Dermis blood vessel endothelial cell (primary cell): ENCODE results near the gene MYOF. TPM values are rescaled to one million over a fixed set of nuclear protein-coding genes. Genes with fewer than 3 reads are reported as not detected.

ENCODE experiments used
- DNase-seq: peaks from one replicate; pipeline ENCODE4 v3.0.0; 2010
- total RNA-seq: library from RNA; depleted of rRNA; stranded (reverse); fragments of >200 nt; gene quantifications from 2 replicates; pipeline ENCODE4 v1.2.3, GENCODE V29; 2014

MYOF gene
- 190 and 467 TPM in 2 replicates for total RNA-seq

- DNase-seq: peak; percentile 91
Observed at GRCh38 chr10:93482145-93482834, at the start of gene MYOF. Gene MYOF (minus strand): TSS chr10:93482334. CDS start chr10:93482194, 140 bp downstream.

- DNase-seq: no peak
Observed at GRCh38 chr10:93518531-93518930, 36.4 kb upstream of the MYOF start.

GRCh38 chr10:93516006-93516380, 33.9 kb upstream of the MYOF start:
- DNase-seq: no peak

- peak; percentile 70 for DNase-seq
Observed at GRCh38 chr10:93515071-93516005, 33.2 kb upstream of the MYOF start.

- no peak for DNase-seq
Observed at GRCh38 chr10:93514521-93514920, 32.4 kb upstream of the MYOF start.

DNA sequence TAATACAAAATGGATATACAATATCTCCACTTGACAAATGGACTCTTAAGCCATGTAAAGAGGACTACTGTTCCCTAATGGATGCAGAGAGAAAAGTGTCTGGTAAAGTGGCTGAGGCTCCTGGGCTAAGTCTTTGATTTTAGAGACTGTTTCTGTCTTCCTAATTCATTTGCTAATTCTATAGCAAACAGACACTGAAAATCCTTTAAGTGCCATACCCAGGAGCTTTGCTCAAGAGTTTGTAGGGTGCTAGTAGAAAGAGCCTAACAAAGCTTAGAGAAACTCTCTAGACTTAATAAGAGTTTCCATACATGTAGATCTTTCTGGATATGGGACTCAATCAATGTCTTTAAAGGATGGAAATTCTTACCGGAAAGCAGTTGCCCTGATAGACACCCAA, 31.0 kb upstream of the MYOF start:
- no peak for DNase-seq

DNA sequence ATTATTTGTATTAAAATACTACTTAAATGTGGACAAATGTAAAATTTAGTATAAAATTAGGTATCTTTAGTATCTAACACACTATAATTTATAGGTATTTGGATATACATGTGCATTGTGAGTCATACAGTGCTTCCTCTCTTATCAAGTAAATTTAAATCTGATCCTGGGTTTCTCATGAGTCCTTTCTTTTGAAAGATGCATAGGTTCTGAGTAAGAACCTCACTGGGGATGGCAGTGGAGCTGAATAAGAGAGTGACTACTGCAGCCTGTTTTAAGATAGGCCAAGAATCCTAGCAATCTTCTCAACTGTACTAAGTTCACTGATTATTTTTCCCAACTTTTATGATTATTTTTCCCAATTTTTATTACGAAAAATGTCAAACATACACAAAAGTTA, 30.4 kb upstream of the MYOF start:
- peak; percentile 21 for DNase-seq

DNA sequence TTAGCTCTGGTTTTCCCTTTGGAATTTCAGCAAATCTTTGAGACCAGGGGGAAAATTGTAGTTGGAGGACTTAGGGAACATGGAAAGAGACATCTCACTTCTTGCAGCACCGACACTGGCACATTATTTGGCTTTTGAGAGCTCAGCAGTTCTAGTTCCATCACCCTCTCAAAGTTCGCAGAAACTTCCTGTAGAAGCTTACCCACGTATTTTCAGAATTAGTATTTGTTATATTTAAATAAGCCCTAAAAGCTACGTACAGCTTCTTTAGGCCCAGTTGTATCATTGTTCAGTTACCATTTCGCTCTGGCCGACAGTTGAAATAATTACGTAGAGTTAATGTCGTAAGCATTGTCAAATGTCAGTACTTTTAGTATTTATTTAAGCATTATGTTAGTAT, 27.7 kb upstream of the MYOF start:
- DNase-seq: no peak

GRCh38 chr10:93505075-93505474, 22.9 kb upstream of the MYOF start:
- no peak for DNase-seq

DNA sequence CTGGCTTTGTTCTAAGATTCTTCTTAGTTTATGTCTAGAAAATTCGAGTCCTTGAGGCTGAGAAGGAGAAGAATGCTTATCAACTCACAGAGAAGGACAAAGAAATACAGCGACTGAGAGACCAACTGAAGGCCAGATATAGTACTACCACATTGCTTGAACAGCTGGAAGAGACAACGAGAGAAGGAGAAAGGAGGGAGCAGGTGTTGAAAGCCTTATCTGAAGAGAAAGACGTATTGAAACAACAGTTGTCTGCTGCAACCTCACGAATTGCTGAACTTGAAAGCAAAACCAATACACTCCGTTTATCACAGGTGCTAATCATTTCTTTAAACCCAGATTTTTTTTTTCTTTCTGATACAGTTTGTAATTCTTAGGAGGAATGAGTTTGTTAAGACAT, 20.9 kb upstream of the MYOF start:
- DNase-seq: no peak

GRCh38 chr10:93501650-93502049, 19.5 kb upstream of the MYOF start:
- no peak for DNase-seq

GRCh38 chr10:93498166-93498565, 16.0 kb upstream of the MYOF start:
- DNase-seq: peak; percentile 27

GRCh38 chr10:93496322-93497041, 14.3 kb upstream of the MYOF start, which contains the start of gene CEP55:
Gene CEP55 (plus strand): TSS chr10:93496612. CDS start chr10:93500052, 3,440 bp downstream.
- peak; percentile 96 for DNase-seq

GRCh38 chr10:93495654-93496321, 13.7 kb upstream of the MYOF start:
- DNase-seq: peak; percentile 45

GRCh38 chr10:93494494-93494893, 12.4 kb upstream of the MYOF start:
- no peak for DNase-seq

- no peak for DNase-seq
Observed at GRCh38 chr10:93493162-93493561, 11.0 kb upstream of the MYOF start.

DNA sequence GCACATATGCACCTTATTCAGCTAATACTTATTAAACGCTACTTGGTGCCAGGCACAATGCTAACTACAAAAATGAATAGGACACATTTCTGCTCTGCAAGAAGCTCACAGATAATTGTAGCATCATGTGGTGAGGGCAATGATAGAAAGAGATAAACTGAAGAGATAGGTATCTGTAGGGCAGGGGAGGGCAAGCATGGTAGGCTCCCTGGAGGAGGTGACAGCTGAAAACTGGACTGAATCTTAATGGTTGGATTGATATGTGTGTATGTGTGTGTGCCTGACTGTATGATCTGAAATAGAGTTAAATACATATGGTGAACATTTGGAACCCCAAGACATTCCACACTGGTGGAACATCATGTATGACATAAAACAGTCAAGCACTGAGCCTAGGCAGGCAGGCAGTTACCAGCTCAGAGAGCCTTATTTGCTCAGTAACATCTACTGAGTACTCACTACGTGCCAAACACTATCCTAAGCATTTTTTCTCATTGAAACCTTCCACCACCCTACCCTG, 9.5 kb upstream of the MYOF start:
- DNase-seq: no peak

DNA sequence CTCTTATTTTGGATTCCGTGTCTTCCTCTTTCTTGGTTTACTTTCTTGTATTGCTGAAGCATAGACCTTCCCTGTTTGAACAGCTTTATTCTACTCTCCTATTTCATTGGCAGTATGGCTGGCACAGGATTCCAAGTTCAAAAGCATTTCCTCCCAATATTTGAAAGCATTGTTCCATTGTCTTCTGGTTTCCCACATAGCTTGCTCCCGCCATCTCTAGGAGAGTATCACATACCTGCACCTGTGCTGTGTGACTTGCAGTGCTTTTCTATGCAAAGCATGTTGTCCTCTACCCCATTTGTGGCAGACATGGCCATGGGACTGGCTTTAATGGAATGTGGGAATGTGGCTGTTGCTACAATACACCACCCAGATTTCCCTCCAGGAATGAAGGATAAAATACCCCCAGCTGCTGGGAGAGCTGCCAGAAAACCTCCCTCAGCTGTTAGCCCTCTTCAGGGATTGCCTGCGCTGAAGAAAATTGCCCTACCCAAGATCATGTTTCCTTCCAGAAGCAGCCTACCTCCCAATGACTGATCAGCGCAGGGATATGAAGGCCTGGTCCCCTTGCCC, 6.9 kb upstream of the MYOF start:
- peak; percentile 40 for DNase-seq

- DNase-seq: no peak
Observed at GRCh38 chr10:93485690-93486089, 3.6 kb upstream of the MYOF start.

DNA sequence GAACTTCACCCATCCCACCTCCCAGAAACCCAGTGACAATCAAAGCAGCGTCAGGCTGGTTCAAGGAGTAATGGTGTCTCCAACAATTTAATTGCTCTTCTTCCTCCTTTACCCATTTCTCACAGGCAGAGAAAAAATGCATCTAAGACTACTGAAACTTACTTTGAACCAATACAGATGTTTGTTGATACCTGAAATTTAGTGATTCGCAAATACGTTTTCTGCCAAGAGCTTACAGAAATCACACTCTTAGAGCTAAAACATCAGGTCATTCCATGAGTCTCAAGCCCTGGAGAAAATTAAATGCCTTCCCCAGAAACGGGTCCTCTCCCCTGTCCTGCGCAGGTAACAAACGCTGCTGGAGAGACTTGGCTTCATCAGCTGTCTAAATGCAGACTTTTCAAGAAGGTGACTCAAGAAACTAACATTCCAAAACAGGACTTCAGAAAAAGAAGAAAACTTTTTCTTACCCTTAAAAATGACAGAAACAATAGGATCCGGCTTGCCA, 443 bp downstream of the MYOF start:
- DNase-seq: peak; percentile 52

GRCh38 chr10:93478873-93479272, 3.3 kb downstream of the MYOF start:
- no peak for DNase-seq

DNA sequence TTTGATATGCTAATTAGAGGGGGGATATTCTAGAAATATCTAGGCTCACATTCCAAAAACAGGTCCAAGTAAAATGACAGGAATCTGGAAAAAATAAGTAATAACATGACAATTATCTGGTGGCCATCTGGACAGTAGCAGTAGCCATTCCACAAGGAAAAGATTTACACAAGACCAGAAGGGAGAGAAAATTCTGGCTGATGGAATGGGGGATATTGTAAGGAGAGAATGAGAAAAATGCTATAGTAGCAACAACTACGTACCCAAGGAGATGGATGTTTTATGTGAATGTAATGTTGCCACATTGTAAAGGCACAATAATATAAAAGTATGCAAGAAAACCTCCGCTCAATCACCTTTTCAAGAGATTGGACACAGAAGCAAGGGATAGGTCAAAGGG, 5.4 kb downstream of the MYOF start:
- DNase-seq: no peak
